ENCODE data around the gene ICA1L.

Gene ICA1L

GRCh38 chr2:202842690-202843089, 28.9 kb downstream of the ICA1L start:
- H3K9me3 ChIP-seq (ENCODE audit: control insufficient read depth in 1 of 2, low read length in 2 of 2) = no peaks in the 10 kb centered on the region
- H3K4me3 ChIP-seq (ENCODE audit: low read depth in 1 of 2, low read length in 2 of 2) = no peak overlapping the region
- no peak overlapping the region for H3K27ac ChIP-seq (ENCODE audit: low read length)
- H3K36me3 ChIP-seq (ENCODE audit: control insufficient read depth in 1 of 2, insufficient read depth in 2 of 2, low read length in 2 of 2) = peaks cover 0 to 6% of the 10 kb centered on the region in 2 donors
- no peaks in the 10 kb centered on the region for H3K27me3 ChIP-seq (ENCODE audit: low read depth, low read length)
- H3K4me1 ChIP-seq (ENCODE audit: control insufficient read depth in 1 of 2, insufficient read depth in 2 of 2, low read length in 2 of 2) = no peaks in the 10 kb centered on the region

DNA sequence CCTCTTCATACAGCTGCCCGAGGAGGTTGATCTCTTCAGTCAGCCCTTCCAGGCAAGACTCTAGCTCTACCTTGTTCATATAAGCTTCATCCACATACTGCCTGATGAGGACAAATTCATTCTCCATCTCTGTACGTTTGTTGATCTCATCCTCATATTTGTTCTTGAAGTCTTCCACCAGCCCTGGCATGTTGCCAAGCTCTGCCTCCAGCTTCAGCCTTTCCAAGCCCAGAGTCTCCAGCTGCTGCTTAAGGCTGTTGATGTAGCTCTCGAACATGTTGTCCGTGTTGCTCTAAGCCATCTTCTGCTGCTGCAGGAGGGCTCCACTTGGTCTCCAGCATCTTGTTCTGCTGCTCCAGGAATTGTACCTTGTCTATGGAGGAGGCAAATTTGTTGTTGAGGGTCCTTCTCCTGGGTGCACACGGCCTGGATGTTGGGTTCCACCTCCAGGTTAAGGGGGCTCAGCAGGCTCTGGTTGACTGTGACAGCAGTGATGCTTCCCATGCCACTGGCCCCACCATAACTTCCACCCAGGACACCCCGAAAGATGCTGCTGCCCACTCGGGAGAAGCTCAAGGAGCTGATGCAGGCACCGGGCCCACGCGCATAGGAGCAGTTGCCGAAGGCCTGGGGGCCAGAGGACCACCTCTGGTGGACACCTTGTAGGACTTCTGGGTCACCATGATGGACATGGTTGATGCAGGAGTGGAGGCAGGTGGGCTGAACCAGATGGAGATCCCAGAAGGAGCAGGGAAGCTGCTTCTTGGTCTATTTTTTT, 30.3 kb downstream of the ICA1L start:
- Histone ChIP-seq H3K36me3 (ENCODE audit: control insufficient read depth in 1 of 2, insufficient read depth in 2 of 2, low read length in 2 of 2) (peaks cover 0 to 6% of the 10 kb centered on the region in 2 donors), H3K27me3 (ENCODE audit: low read depth, low read length) (no peaks in the 10 kb centered on the region)

DNA sequence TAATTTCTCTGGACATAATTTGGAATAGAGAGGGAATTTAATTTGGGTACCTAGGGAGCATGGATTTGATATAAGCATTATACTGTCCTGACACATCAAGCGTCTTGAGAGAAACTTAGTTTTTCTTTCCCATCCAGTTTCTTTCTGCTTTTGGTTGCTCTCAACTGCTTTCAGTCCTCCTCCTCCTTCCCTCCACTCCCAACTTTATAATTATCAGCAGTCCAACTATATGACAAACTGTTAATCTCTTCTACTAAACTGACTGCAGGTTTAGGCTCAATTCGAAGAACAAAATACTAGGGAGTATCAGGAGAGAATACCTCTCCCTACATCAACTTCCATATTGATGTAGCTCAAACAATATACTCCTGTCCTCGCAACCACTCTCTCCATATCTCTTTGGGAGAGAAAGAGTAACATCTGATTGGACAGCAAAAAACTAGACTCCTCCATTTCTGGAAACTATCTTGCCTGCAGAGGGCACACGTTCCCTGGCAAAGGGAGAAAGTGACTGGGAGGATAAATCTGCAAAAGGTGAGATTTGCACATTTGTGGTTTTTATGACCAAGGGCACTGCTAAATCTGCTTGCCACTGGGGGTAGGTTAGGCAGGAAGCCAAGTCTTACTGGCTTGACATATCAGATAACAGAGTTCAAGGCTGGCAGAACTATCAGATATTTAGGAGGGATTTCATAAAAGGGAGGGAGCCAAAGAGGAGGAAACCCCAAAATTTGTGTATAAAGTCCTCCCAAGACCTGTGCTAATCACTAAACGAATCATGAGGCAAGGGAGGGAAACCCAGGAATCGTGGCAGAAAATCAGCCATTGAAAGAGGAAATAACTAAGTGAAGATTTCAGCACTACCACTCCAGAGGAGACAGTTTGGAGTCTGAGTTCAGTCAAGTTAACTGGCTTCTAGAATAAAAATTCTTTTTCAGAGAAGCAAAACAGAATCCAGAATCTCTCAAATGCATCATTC, 40.0 kb downstream of the ICA1L start:
- Histone ChIP-seq H3K27ac (ENCODE audit: low read length) (no peak overlapping the region), H3K9me3 (ENCODE audit: control insufficient read depth in 1 of 2, low read length in 2 of 2) (no peaks in the 10 kb centered on the region), H3K4me3 (ENCODE audit: low read depth in 1 of 2, low read length in 2 of 2) (no peak overlapping the region), H3K4me1 (ENCODE audit: control insufficient read depth in 1 of 2, insufficient read depth in 2 of 2, low read length in 2 of 2) (no peaks in the 10 kb centered on the region), H3K36me3 (ENCODE audit: control insufficient read depth in 1 of 2, insufficient read depth in 2 of 2, low read length in 2 of 2) (no peaks in the 10 kb centered on the region), H3K27me3 (ENCODE audit: low read depth, low read length) (no peaks in the 10 kb centered on the region)

More for the DNA sequence above, 30.3 kb downstream of the ICA1L start:
- no peaks in the 10 kb centered on the region for H3K4me1 ChIP-seq (ENCODE audit: control insufficient read depth in 1 of 2, insufficient read depth in 2 of 2, low read length in 2 of 2)
- H3K9me3 ChIP-seq (ENCODE audit: control insufficient read depth in 1 of 2, low read length in 2 of 2) = no peaks in the 10 kb centered on the region
- no peak overlapping the region for H3K27ac ChIP-seq (ENCODE audit: low read length)
- no peak overlapping the region for H3K4me3 ChIP-seq (ENCODE audit: low read depth in 1 of 2, low read length in 2 of 2)

GRCh38 chr2:202824901-202825300, 46.7 kb downstream of the ICA1L start:
- Histone ChIP-seq H3K9me3 (ENCODE audit: control insufficient read depth in 1 of 2, low read length in 2 of 2) (no peaks in the 10 kb centered on the region), H3K4me3 (ENCODE audit: low read depth in 1 of 2, low read length in 2 of 2) (no peak overlapping the region), H3K27me3 (ENCODE audit: low read depth, low read length) (no peaks in the 10 kb centered on the region), H3K27ac (ENCODE audit: low read length) (no peak overlapping the region), H3K36me3 (ENCODE audit: control insufficient read depth in 1 of 2, insufficient read depth in 2 of 2, low read length in 2 of 2) (no peaks in the 10 kb centered on the region), H3K4me1 (ENCODE audit: control insufficient read depth in 1 of 2, insufficient read depth in 2 of 2, low read length in 2 of 2) (no peaks in the 10 kb centered on the region)

GRCh38 chr2:202822411-202822810, 49.2 kb downstream of the ICA1L start:
- no peak overlapping the region for H3K27ac ChIP-seq (ENCODE audit: low read length)
- no peak overlapping the region for H3K4me3 ChIP-seq (ENCODE audit: low read depth in 1 of 2, low read length in 2 of 2)
- no peaks in the 10 kb centered on the region for H3K36me3 ChIP-seq (ENCODE audit: control insufficient read depth in 1 of 2, insufficient read depth in 2 of 2, low read length in 2 of 2)
- H3K4me1 ChIP-seq (ENCODE audit: control insufficient read depth in 1 of 2, insufficient read depth in 2 of 2, low read length in 2 of 2) = no peaks in the 10 kb centered on the region
- H3K9me3 ChIP-seq (ENCODE audit: control insufficient read depth in 1 of 2, low read length in 2 of 2) = no peaks in the 10 kb centered on the region
- no peaks in the 10 kb centered on the region for H3K27me3 ChIP-seq (ENCODE audit: low read depth, low read length)

- Histone ChIP-seq H3K4me1 (ENCODE audit: control insufficient read depth in 1 of 2, insufficient read depth in 2 of 2, low read length in 2 of 2) (peaks cover 0 to 2% of the 10 kb centered on the region in 2 donors), H3K27me3 (ENCODE audit: low read depth, low read length) (no peaks in the 10 kb centered on the region)
Measured at GRCh38 chr2:202821206-202822160, 50.1 kb downstream of the ICA1L start.

DNA sequence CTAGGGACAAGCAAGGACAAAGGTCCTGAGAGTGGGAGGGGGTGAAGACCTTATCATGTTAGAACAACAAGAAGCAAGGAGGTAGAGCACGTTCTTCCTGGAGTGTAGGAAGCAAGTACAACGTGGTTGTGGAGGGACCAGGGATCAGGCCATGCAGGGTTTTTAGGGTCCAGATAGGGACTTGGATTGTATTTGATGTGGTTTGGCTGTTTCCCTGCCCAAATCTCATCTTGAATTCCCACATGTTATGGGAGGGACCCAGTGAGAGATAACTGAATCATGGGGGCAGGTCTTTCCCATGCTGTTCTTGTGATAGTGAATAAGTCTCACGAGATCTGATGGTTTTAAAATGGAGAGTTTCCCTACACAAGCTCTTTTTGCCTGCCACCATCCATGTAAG, 53.2 kb downstream of the ICA1L start:
- Histone ChIP-seq H3K27me3 (ENCODE audit: low read depth, low read length) (no peaks in the 10 kb centered on the region), H3K36me3 (ENCODE audit: control insufficient read depth in 1 of 2, insufficient read depth in 2 of 2, low read length in 2 of 2) (peaks cover 0 to 3% of the 10 kb centered on the region in 2 donors), H3K4me3 (ENCODE audit: low read depth in 1 of 2, low read length in 2 of 2) (no peak overlapping the region), H3K4me1 (ENCODE audit: control insufficient read depth in 1 of 2, insufficient read depth in 2 of 2, low read length in 2 of 2) (peaks cover 0 to 10% of the 10 kb centered on the region in 2 donors), H3K9me3 (ENCODE audit: control insufficient read depth in 1 of 2, low read length in 2 of 2) (no peaks in the 10 kb centered on the region), H3K27ac (ENCODE audit: low read length) (no peak overlapping the region)

More at GRCh38 chr2:202821206-202822160, 50.1 kb downstream of the ICA1L start:
- no peak overlapping the region for H3K4me3 ChIP-seq (ENCODE audit: low read depth in 1 of 2, low read length in 2 of 2)
- H3K36me3 ChIP-seq (ENCODE audit: control insufficient read depth in 1 of 2, insufficient read depth in 2 of 2, low read length in 2 of 2) = no peaks in the 10 kb centered on the region
- no peak overlapping the region for H3K27ac ChIP-seq (ENCODE audit: low read length)
- H3K9me3 ChIP-seq (ENCODE audit: control insufficient read depth in 1 of 2, low read length in 2 of 2) = no peaks in the 10 kb centered on the region

DNA sequence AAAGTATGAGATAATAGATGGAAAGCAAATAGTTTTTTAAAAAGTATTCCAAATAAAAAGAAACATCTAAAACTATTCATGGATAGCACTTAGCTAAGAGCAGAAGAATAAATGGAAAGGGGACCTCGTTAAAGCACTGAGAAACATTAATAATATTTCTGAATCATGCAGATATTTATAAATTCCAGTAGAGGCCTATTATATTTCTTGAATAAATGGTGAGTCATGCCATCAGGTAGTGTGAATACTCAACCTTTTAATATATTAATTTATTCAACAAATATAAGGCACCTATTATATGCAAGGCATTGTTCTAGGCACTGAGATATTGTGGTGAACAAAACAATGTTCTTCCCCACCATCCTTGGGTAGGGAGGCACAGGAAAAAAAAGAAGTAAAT, 53.8 kb downstream of the ICA1L start:
- Histone ChIP-seq H3K4me3 (ENCODE audit: low read depth in 1 of 2, low read length in 2 of 2) (no peak overlapping the region), H3K36me3 (ENCODE audit: control insufficient read depth in 1 of 2, insufficient read depth in 2 of 2, low read length in 2 of 2) (peaks cover 0 to 3% of the 10 kb centered on the region in 2 donors), H3K9me3 (ENCODE audit: control insufficient read depth in 1 of 2, low read length in 2 of 2) (no peaks in the 10 kb centered on the region), H3K27ac (ENCODE audit: low read length) (no peak overlapping the region), H3K4me1 (ENCODE audit: control insufficient read depth in 1 of 2, insufficient read depth in 2 of 2, low read length in 2 of 2) (peaks cover 0 to 10% of the 10 kb centered on the region in 2 donors), H3K27me3 (ENCODE audit: low read depth, low read length) (no peaks in the 10 kb centered on the region)

GRCh38 chr2:202815548-202816360, 55.8 kb downstream of the ICA1L start:
- Histone ChIP-seq H3K9me3 (ENCODE audit: control insufficient read depth in 1 of 2, low read length in 2 of 2) (no peaks in the 10 kb centered on the region), H3K4me3 (ENCODE audit: low read depth in 1 of 2, low read length in 2 of 2) (no peak overlapping the region), H3K36me3 (ENCODE audit: control insufficient read depth in 1 of 2, insufficient read depth in 2 of 2, low read length in 2 of 2) (peaks cover 0 to 3% of the 10 kb centered on the region in 2 donors), H3K27me3 (ENCODE audit: low read depth, low read length) (no peaks in the 10 kb centered on the region), H3K4me1 (ENCODE audit: control insufficient read depth in 1 of 2, insufficient read depth in 2 of 2, low read length in 2 of 2) (peaks cover 0 to 10% of the 10 kb centered on the region in 2 donors), H3K27ac (ENCODE audit: low read length) (no peak overlapping the region)

DNA sequence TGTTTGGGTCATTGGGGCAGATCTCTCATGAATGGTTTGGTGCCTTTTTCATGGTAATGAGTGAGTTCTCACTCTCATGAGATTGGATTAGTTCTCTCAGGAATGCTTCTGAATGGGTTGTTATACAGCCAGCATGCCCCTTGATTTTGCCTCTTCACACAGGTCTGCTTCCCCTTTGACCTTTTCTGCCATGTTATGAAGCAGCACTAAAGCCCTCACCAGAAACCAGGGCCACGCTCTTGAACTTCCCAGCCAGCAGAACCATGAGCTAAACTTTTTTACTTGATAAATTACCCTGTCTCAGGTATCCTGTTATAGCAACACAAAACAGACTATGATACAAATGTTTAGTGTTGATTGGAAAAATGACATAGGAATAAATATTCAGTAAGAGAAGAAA, 57.3 kb downstream of the ICA1L start:
- Histone ChIP-seq H3K4me3 (ENCODE audit: low read depth in 1 of 2, low read length in 2 of 2) (no peak overlapping the region), H3K4me1 (ENCODE audit: control insufficient read depth in 1 of 2, insufficient read depth in 2 of 2, low read length in 2 of 2) (peaks cover 0 to 10% of the 10 kb centered on the region in 2 donors), H3K36me3 (ENCODE audit: control insufficient read depth in 1 of 2, insufficient read depth in 2 of 2, low read length in 2 of 2) (peaks cover 0 to 3% of the 10 kb centered on the region in 2 donors), H3K27ac (ENCODE audit: low read length) (no peak overlapping the region), H3K9me3 (ENCODE audit: control insufficient read depth in 1 of 2, low read length in 2 of 2) (peaks cover 0 to 3% of the 10 kb centered on the region in 2 donors), H3K27me3 (ENCODE audit: low read depth, low read length) (no peaks in the 10 kb centered on the region)

Measured in muscle layer of duodenum (tissue), 2 donors.